GM19240 (cell line): ENCODE results near the gene NUP205.
A peak's percentile ranks its signal among the peaks of the same experiment; 100 is the strongest.

ENCODE experiments used
- DNase-seq: peaks from one replicate; pipeline ENCODE4 v3.0.0; 2011; ENCODE audit warnings: low spot score; ENCODE audit not compliant: insufficient read length

NUP205 gene, protein sequence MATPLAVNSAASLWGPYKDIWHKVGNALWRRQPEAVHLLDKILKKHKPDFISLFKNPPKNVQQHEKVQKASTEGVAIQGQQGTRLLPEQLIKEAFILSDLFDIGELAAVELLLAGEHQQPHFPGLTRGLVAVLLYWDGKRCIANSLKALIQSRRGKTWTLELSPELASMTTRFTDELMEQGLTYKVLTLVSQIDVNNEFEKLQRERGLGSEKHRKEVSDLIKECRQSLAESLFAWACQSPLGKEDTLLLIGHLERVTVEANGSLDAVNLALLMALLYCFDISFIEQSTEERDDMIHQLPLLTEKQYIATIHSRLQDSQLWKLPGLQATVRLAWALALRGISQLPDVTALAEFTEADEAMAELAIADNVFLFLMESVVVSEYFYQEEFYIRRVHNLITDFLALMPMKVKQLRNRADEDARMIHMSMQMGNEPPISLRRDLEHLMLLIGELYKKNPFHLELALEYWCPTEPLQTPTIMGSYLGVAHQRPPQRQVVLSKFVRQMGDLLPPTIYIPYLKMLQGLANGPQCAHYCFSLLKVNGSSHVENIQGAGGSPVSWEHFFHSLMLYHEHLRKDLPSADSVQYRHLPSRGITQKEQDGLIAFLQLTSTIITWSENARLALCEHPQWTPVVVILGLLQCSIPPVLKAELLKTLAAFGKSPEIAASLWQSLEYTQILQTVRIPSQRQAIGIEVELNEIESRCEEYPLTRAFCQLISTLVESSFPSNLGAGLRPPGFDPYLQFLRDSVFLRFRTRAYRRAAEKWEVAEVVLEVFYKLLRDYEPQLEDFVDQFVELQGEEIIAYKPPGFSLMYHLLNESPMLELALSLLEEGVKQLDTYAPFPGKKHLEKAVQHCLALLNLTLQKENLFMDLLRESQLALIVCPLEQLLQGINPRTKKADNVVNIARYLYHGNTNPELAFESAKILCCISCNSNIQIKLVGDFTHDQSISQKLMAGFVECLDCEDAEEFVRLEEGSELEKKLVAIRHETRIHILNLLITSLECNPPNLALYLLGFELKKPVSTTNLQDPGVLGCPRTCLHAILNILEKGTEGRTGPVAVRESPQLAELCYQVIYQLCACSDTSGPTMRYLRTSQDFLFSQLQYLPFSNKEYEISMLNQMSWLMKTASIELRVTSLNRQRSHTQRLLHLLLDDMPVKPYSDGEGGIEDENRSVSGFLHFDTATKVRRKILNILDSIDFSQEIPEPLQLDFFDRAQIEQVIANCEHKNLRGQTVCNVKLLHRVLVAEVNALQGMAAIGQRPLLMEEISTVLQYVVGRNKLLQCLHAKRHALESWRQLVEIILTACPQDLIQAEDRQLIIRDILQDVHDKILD (N-terminal part only)

DNA sequence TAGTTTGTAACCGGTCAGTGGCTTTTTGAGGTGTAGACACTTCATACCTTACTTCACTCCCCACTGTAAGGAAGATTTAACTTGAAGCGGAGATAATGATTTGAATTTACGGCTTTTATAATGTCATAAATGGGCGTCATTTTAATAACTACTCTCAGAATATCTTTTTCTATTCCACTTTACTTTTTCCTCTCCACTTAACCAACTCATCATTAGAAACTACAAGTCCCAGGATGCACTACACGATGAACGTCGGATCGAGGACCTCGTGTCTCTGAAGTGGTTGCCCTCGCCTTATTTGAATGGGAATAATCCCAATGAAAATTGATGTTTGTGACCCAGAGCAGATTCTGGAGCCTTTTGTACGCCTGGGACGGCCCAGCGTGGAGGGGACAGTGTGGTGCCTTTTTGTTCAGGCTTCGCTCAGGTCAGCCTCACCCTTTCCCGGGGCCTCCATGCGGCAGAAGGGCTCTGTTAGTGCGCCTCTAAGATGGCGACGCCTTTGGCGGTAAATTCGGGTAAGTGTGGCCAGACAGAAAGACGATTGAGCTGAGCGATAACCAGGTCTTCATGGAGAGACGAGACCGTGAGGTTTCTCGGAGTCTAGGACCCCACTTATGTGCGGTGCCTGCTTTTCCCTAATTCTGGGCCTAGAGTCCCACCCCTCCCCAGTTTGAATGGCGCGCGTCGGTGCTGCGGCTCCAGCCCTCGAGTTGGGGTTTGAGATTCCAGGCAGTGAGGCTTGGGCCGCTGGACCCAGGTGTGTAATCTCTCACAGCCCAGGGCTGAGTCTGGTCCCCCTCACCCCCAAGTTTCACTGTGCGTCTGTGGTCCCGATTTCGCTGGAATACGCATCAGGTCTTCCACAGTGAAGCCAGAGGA, at the start of gene NUP205:
TSS of gene NUP205 (plus strand) at position 463 of the 882 bp plus-strand sequence. CDS start at position 491, 28 bp downstream.
- peak; percentile 58 for DNase-seq

- DNase-seq: no peak
Observed at GRCh38 chr7:135508883-135509588, 48.7 kb upstream of the NUP205 start.

GRCh38 chr7:135509589-135509838, 48.2 kb upstream of the NUP205 start:
- no peak for DNase-seq

DNA sequence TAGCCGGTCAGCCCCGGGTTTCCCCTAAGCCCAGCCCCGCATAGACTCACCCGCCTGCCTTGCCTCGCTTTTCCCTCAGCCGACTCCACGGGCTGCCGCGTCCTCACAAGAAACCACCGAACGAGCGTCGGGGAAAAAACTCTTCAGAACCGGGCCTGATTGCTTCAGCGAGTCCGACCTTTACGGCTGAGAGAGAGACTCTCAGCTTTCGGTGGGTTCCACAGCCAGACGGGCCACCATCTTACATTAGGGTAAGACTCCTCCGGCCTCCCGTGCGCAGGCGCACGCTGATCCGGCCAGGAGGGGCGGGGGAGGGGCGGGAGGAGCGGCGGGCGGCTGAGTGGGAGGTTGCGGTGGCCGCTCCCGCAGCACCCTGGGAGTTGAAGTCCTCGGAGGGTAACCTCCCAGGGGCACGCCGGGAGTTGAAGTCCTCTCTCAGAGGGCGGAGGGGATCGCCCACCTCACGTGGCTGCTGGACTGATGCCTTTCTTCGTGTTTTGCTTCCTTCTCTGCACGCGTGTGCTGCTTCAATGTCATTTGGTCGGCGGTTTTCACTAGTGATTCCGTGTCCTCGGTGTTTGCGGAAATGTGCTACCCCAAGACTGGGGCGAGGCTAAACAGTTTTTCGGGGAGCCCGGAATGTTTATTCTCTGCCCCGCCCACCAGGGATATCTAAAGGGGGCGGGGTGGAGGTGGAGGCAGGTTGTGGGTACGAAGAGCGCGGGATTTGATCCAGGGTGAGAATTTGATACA, 47.7 kb upstream of the NUP205 start, which contains the start of gene CNOT4:
TSS of gene CNOT4 (minus strand) at position 264 of the 753 bp plus-strand sequence. CDS start 71,771 bp downstream, outside the sequence.
- DNase-seq: peak; percentile 83

DNA sequence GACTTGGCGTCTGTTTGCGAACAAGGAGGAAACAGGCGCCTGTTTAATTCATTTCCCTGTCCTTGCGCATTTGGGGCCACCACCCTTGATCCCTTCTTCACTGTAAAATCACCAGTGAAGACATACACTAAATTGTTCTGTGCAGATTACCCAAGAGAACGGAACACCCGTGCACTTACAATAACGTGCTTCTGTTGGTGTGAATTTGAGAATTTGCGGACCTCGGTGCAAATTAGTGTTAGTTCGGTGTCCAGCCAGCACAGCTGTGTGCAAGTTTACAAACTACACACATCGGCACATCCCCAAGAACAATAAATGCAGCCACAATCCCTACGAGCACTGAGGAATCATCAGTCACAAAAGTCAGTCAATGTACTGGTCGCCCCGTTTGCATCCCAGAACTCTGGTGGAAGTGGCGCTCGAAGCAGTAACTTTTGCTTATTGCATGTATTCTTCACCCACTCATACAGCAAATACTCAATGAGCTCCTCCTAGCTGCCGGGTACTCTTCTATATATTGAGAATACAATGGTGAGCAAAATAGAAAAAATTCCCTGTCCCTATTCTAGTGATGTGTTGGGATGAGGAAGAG, 47.0 kb upstream of the NUP205 start:
- DNase-seq: no peak

DNA sequence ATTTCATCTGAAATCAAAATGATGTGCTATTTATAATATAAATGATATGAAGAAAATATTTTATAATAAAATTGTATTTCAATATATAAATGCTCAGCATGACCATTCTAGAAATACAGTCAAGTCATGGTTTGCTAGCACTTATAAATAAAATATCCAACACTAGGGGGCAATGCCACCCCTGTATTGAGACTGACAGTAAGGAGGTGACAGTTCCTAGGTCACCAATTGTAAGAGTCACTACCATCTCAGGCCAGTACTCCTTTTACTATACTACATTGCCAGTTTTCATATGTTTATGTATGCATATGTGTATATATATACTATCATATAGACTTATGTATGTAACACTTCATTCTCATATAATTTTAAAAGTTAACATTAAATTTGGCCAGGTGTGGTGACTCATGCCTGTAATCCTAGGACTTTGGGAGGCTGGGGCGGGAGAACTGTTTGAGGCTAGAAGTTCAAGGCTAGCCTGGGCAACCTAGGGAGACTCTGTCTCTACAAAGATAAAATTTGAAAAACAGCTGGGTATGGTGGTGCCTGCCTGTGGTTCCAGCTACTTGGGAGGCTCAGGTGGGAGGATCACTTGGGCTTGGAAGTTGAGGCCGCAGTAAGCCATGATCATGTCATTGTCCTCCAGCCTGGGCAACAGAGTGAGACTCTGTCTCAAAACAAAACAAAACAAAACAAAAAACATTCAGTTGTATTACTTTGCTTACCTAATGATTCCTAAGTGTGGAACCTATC, 45.4 kb upstream of the NUP205 start:
- DNase-seq: peak; percentile 12

GRCh38 chr7:135514856-135515255, 42.9 kb upstream of the NUP205 start:
- DNase-seq: no peak

- DNase-seq: no peak
Observed at GRCh38 chr7:135517060-135517459, 40.7 kb upstream of the NUP205 start.

DNA sequence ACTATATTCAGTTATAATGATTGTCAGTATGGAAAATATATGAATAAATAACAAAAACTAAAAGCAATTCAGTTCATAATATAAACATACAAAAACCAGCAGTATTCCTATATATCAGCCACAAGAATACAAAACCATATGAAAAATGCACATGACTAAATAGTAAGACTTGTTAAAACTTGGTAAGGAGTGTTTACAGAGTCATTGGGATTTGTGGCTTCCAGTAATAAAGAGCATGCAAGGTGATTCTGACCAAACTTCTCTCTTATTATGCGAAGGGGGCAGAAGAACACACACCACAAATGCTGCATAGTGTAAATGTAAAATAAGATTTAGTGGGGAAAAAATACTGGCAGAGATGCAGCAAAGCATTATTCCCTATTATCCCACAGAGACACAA, 39.0 kb upstream of the NUP205 start:
- DNase-seq: no peak

- DNase-seq: no peak
Observed at GRCh38 chr7:135519233-135519688, 38.5 kb upstream of the NUP205 start.

DNA sequence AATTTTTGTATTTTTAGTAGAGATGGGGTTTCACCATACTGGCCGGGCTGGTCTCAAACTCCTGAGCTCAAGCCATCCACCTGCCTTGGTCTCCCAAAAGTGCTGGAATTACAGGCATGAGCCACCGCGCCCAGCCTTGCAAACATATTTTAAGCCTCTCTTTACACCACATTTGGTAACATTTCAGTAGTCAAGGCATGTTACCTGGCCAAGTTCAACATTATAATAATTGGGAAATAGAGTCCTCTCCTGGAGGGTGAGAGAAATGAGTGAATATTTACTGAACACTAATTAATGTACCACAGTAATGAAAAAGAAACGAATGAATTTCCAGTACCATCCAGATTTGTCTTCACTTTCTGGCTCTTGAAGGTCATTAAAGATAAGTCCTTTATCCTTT, 37.8 kb upstream of the NUP205 start:
- no peak for DNase-seq

- no peak for DNase-seq
Observed at GRCh38 chr7:135522509-135522908, 35.2 kb upstream of the NUP205 start.

DNA sequence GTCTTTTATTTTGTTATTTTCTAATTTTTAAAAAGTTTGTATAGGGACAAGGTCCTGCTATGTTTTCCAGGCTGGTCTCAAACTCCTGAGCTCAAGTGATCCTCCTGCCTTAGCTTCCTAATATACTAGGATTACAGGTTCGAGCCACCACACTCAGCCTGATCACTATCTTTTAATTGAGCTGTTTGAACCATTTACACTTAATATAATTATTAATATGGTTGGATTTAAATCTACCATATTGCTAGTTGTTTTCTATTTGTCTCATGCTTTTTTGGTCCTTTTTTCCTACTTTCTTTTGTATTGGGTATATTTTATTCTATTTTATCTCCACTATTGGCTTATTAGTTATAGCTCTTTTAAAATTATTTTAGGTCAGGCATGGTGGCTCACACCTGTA, 34.6 kb upstream of the NUP205 start:
- DNase-seq: no peak

DNA sequence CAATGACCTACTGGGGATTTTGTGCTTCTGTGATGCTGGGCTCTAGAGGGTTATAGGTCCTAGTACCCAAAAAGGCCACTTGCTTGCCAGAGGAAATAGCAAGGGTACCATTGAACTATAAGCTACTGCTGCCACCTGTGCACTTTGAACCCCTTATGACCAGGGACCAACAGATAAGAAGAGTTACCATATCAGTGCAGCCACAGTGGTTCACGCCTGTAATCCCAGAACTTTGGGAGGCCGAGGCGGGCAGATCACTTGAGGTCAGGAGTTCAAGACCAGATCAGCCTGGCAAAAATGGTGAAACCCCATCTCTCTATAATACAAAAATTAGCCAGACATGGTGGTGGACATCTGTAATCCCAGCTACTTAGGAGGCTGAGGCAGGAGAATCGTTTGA, 32.3 kb upstream of the NUP205 start:
- no peak for DNase-seq

DNA sequence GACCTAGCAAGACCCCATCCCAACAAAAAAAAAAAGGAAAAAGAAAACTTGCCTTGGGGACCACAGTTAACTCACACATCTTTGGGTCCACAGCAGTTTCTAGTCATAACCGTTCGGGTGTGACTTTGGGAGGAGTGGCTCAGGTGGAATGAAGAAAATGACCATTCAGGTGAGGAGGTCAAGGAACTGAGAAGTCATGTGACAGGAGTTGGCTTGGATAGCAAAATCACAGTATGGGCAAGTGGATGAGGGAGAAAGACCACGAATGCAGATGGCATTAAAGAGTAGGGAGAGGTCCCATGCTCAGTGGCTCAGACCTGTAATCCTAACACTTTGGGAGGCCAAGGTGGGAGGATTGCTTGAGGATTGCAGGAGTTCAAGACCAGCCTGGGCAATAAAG, 30.7 kb upstream of the NUP205 start:
- no peak for DNase-seq

DNA sequence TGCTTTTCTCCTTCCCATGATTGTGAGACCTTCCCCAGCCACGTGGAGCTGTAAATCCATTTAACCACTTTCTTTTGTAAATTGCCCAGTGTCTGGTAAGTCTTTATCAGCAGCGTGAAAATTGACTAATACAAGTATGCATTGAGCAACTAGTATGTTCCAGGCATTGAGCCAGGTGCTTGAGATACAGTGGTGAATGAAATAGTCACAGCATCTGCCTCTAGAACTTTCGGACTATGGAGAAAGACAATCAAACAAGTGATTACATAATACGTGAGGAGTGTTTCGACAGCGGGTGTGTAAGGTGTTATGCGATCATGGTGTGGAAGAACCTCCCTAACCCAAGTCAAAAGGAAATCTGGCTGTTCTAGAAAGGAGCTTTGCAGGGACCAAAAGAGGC, 21.6 kb upstream of the NUP205 start:
- DNase-seq: no peak

DNA sequence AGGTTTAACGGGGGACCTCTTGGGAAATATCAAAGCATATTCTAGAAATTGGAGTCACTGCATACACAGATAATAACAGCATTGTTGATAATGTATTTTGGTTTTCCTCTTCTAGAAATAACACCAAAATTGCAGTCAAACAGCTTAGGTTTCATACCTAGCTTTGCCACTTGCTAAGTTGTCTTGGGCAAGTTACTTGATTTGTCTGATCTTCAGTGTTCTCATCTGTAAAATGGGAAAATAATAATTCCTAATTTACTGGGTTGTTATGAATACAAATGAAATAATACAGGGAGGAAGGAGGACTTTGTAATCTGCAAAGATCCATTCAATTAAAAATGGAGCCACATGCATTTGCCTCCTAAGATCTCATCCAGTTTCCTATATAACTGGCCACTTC, 20.3 kb upstream of the NUP205 start:
- no peak for DNase-seq

GRCh38 chr7:135537905-135538304, 19.8 kb upstream of the NUP205 start:
- no peak for DNase-seq
